H1 (cell line): ENCODE measurements around the gene CACNA1D. TPM values are rescaled to one million over a fixed set of nuclear protein-coding genes. Genes with fewer than 3 reads are reported as not detected.

Source experiments
- CTCF ChIA-PET: fragments of 300-600 bp; sonication (Branson Sonifier 250); formaldehyde crosslinking; loops from one replicate; lab custom pipeline; 2021; ENCODE audit not compliant: partially characterized antibody; lab: Charles Lee
- POLR2A ChIA-PET: fragments of 300-600 bp; sonication (Branson Sonifier 250); formaldehyde crosslinking; loops from one replicate; lab custom pipeline; 2021; ENCODE audit warnings: inconsistent platforms; ENCODE audit not compliant: partially characterized antibody; lab: Charles Lee
- DNase-seq, 2 experiments: peaks; one replicate each; pipeline versions ENCODE4 v3.0.0 to v3.0.0-alpha.2; 2010 to 2022; ENCODE audit warnings: low spot score in 2 of 2, low read depth in 1 of 2, mixed read lengths in 1 of 2
- FAIRE-seq: peaks from 2 replicates; lab custom pipeline; 2011; peaks lifted over from hg19 to GRCh38; lab: Jason Lieb, UNC
- H2AFZ ChIP-seq: 2 replicates; pipeline ENCODE4 v1.8.1; 2012; ENCODE audit warnings: low read length, inconsistent platforms
- H2AK5ac ChIP-seq: 2 replicates; pipeline ENCODE4 v1.6.1; 2013; ENCODE audit warnings: low read depth, low read length
- H2BK120ac ChIP-seq: replicated peaks from 2 replicates; pipeline ENCODE3; 2013; ENCODE audit warnings: low read depth, low read length, inconsistent platforms
- H2BK12ac ChIP-seq: 2 replicates; pipeline ENCODE4 v1.6.1; 2013; ENCODE audit warnings: low read depth, low read length
- H2BK15ac ChIP-seq: 2 replicates; pipeline ENCODE4 v1.6.1; 2013; ENCODE audit warnings: low read length
- H2BK20ac ChIP-seq: 2 replicates; pipeline ENCODE4 v1.6.1; 2013; ENCODE audit warnings: low read length
- H2BK5ac ChIP-seq: 2 replicates; pipeline ENCODE4 v1.6.1; 2013; ENCODE audit warnings: low read depth, low read length
- H3K14ac ChIP-seq: 2 replicates; pipeline ENCODE4 v1.6.1; 2013; ENCODE audit warnings: inconsistent platforms; ENCODE audit not compliant: insufficient read length
- H3K18ac ChIP-seq: 2 replicates; pipeline ENCODE4 v1.6.1; 2013; ENCODE audit warnings: low read length; ENCODE audit errors: extremely low read depth
- H3K23ac ChIP-seq: 2 replicates; pipeline ENCODE4 v1.6.1; 2013; ENCODE audit warnings: inconsistent platforms; ENCODE audit not compliant: insufficient read length
- H3K23me2 ChIP-seq: 2 replicates; pipeline ENCODE4 v1.6.1; 2013; ENCODE audit warnings: low read depth, low read length
- H3K27ac ChIP-seq: 2 replicates; pipeline ENCODE4 v1.6.1; 2011; ENCODE audit warnings: low read depth, low read length, inconsistent platforms
- H3K27me3 ChIP-seq, 4 experiments: replicated peaks in 1 of 4; 1 replicate in 1 of 4; 2 replicates in 3 of 4; pipeline versions ENCODE4 v1.6.1 to v1.8.1; 2011 to 2013; ENCODE audit warnings: low read length in 3 of 4, mild to moderate bottlenecking in 3 of 4, inconsistent platforms in 2 of 4, mixed read lengths in 2 of 4, moderate library complexity in 1 of 4; ENCODE audit not compliant: control insufficient read depth in 3 of 4, insufficient read depth in 3 of 4; ENCODE audit errors: extremely low read depth in 1 of 4
- H3K36me3 ChIP-seq, 4 experiments: 2 replicates each; pipeline versions ENCODE4 v1.6.1 to v1.8.1; 2011 to 2013; ENCODE audit warnings: mild to moderate bottlenecking in 4 of 4, low read length in 3 of 4, moderate library complexity in 2 of 4, control low read depth in 1 of 4, inconsistent platforms in 1 of 4; ENCODE audit not compliant: insufficient read depth in 4 of 4, control insufficient read depth in 2 of 4
- H3K4ac ChIP-seq: replicated peaks from 2 replicates; pipeline ENCODE3; 2013; ENCODE audit warnings: low read length, low read depth, mixed read lengths, inconsistent platforms; ENCODE audit not compliant: insufficient read length
- H3K4me1 ChIP-seq, 4 experiments: replicated peaks in 1 of 4; 1 replicate in 1 of 4; 2 replicates in 3 of 4; pipeline versions ENCODE4 v1.6.1 to v1.8.1; 2011 to 2013; ENCODE audit warnings: low read length in 3 of 4, inconsistent platforms in 2 of 4, mixed read lengths in 1 of 4; ENCODE audit not compliant: insufficient read depth in 4 of 4, control insufficient read depth in 3 of 4
- H3K4me2 ChIP-seq, 2 experiments: 2 replicates each; pipeline versions ENCODE4 v1.6.1 to v1.8.1; 2011 to 2013; ENCODE audit warnings: low read depth in 2 of 2, low read length in 2 of 2, control low read depth in 1 of 2, inconsistent platforms in 1 of 2, mild to moderate bottlenecking in 1 of 2; ENCODE audit not compliant: insufficient read depth in 1 of 2
- H3K4me3 ChIP-seq, 4 experiments: fragments of 200-600, 300-600 bp in 1 of 4; sonication (generic), shearing (Covaris generic), sonication (Bioruptor Twin) in 1 of 4; 2 replicates each; pipeline versions ENCODE4 v1.5.1 to v1.8.1; 2011 to 2016; ENCODE audit warnings: low read length in 4 of 4, low read depth in 3 of 4, control low read depth in 2 of 4, inconsistent platforms in 2 of 4, mild to moderate bottlenecking in 2 of 4, mixed read lengths in 1 of 4, moderate library complexity in 1 of 4; ENCODE audit not compliant: insufficient read depth in 2 of 4; ENCODE audit errors: extremely low read depth in 1 of 4
- H3K56ac ChIP-seq: replicated peaks from 2 replicates; pipeline ENCODE3; 2013; ENCODE audit warnings: low read depth, mild to moderate bottlenecking, mixed read lengths, low read length, inconsistent platforms; ENCODE audit not compliant: insufficient read length
- H3K79me1 ChIP-seq: 2 replicates; pipeline ENCODE4 v1.6.1; 2013; ENCODE audit warnings: low read depth, low read length, control low read depth
- H3K79me2 ChIP-seq, 2 experiments: 2 replicates each; pipeline versions ENCODE4 v1.6.1 to v1.8.1; 2012 to 2013; ENCODE audit warnings: low read length in 2 of 2, mild to moderate bottlenecking in 2 of 2, inconsistent platforms in 1 of 2; ENCODE audit not compliant: insufficient read depth in 2 of 2, control insufficient read depth in 1 of 2
- H3K9ac ChIP-seq, 4 experiments: replicated peaks in 1 of 4; 1 replicate in 1 of 4; 2 replicates in 3 of 4; pipeline versions ENCODE4 v1.6.1 to v1.8.1; 2011 to 2013; ENCODE audit warnings: low read depth in 3 of 4, low read length in 3 of 4, control low read depth in 2 of 4, mild to moderate bottlenecking in 2 of 4, moderate library complexity in 2 of 4, inconsistent platforms in 1 of 4; ENCODE audit errors: extremely low read depth in 1 of 4
- H3K9me3 ChIP-seq, 2 experiments: 2 replicates each; pipeline versions ENCODE4 v1.6.1 to v1.8.1; 2012 to 2013; ENCODE audit warnings: mild to moderate bottlenecking in 2 of 2, moderate library complexity in 2 of 2, control low read depth in 1 of 2, inconsistent platforms in 1 of 2, low read depth in 1 of 2, low read length in 1 of 2, mixed read lengths in 1 of 2; ENCODE audit not compliant: insufficient read depth in 2 of 2
- H4K20me1 ChIP-seq, 2 experiments: replicated peaks in 1 of 2; 2 replicates each; pipeline versions ENCODE3 to v1.8.1; 2011 to 2013; ENCODE audit warnings: inconsistent platforms in 2 of 2, low read length in 2 of 2, mild to moderate bottlenecking in 1 of 2; ENCODE audit not compliant: insufficient read depth in 2 of 2, control insufficient read depth in 1 of 2
- H4K5ac ChIP-seq: 2 replicates; pipeline ENCODE4 v1.6.1; 2013; ENCODE audit warnings: low read length, low read depth, mixed read lengths, inconsistent platforms; ENCODE audit not compliant: insufficient read length
- H4K8ac ChIP-seq: 2 replicates; pipeline ENCODE4 v1.8.0; 2013; ENCODE audit warnings: mild to moderate bottlenecking, moderate library complexity, low read length, inconsistent platforms; ENCODE audit not compliant: insufficient read depth; ENCODE audit errors: extremely low read depth
- H4K91ac ChIP-seq: replicated peaks from 2 replicates; pipeline ENCODE3; 2013; ENCODE audit warnings: low read length, mixed read lengths, inconsistent platforms; ENCODE audit not compliant: insufficient read length
- MAX ChIP-seq: IDR thresholded peaks from 2 replicates; pipeline ENCODE4 v1.6.1; 2012; ENCODE audit warnings: inconsistent platforms
- WGBS, 2 experiments: shearing (Covaris generic) in 1 of 2; methylation state at CpG; one replicate each; pipeline versions ENCODE4 v1.1.6 to v1.1.7; 2013 to 2015; ENCODE audit warnings: low lambda C conversion rate in 2 of 2, mixed read lengths in 2 of 2, inconsistent platforms in 1 of 2, low coverage in 1 of 2, missing lambda C conversion rate in 1 of 2; ENCODE audit not compliant: insufficient replicate concordance in 2 of 2, insufficient coverage in 1 of 2, insufficient read length in 1 of 2; ENCODE audit errors: extremely low coverage in 1 of 2, missing lambda C conversion rate in 1 of 2; 5-methylcytosine and 5-hydroxymethylcytosine counted together
- polyA plus RNA-seq, 7 experiments: library from polyadenylated mRNA; depleted of rRNA in 3 of 7; stranded (reverse) in 5 of 7; unstranded in 2 of 7; fragments of >200 nt in 5 of 7; fragments of 200-250 nt in 2 of 7; gene quantifications; 1 replicate in 5 of 7; 2 replicates in 1 of 7; 4 replicates in 1 of 7; pipeline versions ENCODE4 v1.2.1 to v1.2.3, GENCODE V29; 2011 to 2013; ENCODE audit warnings: missing spikeins in 2 of 7, mixed read lengths in 2 of 7
- total RNA-seq: library from RNA; stranded (reverse); fragmentation: NEBNext Ultra II Directional; extraction: Animal tissue kit (Norgen Biotek cat#: 25700); gene quantifications from 2 replicates; pipeline ENCODE4 v1.2.1, GENCODE V29; 2021

Gene CACNA1D
- total and polyA plus RNA-seq, 2 of the 8 experiments (the other 6 are each of a cell fraction or from before 2014, with no cell fraction given), result 2.0 to 2.9 TPM

GRCh38 chr3:53820084-53820483 is 325.7 kb downstream of the CACNA1D start:
- H3K9me3 ChIP-seq, result no peaks in the 10 kb centered on the region
- ChIA-PET CTCF (interaction anchor here (1.0 to 1.8 kb wide), 2 partner anchors 10 to 76 kb away, joined by 4 to 6 read pairs; no protein-coding TSS in a partner anchor), POLR2A (no interaction called here)
- peaks cover 0 to 3% (median 1%) of the 10 kb centered on the region in 4 experiments; a peak in 1 of 7 replicates for H3K4me1 ChIP-seq
- no peaks in the 10 kb centered on the region for H3K23me2 ChIP-seq
- H2AFZ ChIP-seq, result no peak overlapping the region
- H4K20me1 ChIP-seq, result peaks cover 3% of the 10 kb centered on the region in 2 experiments
- no peak overlapping the region for H2AK5ac ChIP-seq
- no peak overlapping the region for H3K4ac ChIP-seq
- no peak overlapping the region for H2BK20ac ChIP-seq
- DNase-seq (no peak), FAIRE-seq (no peak)
- H3K27me3 ChIP-seq, result no peaks in the 10 kb centered on the region
- no peak overlapping the region for H2BK12ac ChIP-seq
- no peak overlapping the region for H3K4me3 ChIP-seq
- no peaks in the 10 kb centered on the region for H3K79me1 ChIP-seq
- no peak overlapping the region for H2BK15ac ChIP-seq
- no peak overlapping the region for H4K5ac ChIP-seq
- no peak overlapping the region for H3K18ac ChIP-seq
- H3K56ac ChIP-seq, result no peak overlapping the region
- H4K91ac ChIP-seq, result no peak overlapping the region
- no peak overlapping the region for H3K4me2 ChIP-seq
- no peak overlapping the region for H3K9ac ChIP-seq
- no peak overlapping the region for H4K8ac ChIP-seq
- H3K23ac ChIP-seq, result no peak overlapping the region
- H3K36me3 ChIP-seq, result peaks cover 6 to 23% (median 15%) of the 10 kb centered on the region in 4 experiments; a peak in 7 of 8 replicates
- no peak overlapping the region for H3K27ac ChIP-seq
- no peak overlapping the region for H3K14ac ChIP-seq
- H2BK120ac ChIP-seq, result no peak overlapping the region
- no peaks in the 10 kb centered on the region for H3K79me2 ChIP-seq
- H2BK5ac ChIP-seq, result no peak overlapping the region
- 98% methylated on average over 5 of the region's 5 CpGs; no CpG with 5 or more reads in 1 of the 2 experiments for WGBS, 2 experiments
- TF ChIP-seq MAX, result no peak
